ENCODE data around the gene UBE2S. TPM values are rescaled to one million over a fixed set of nuclear protein-coding genes. Genes with fewer than 3 reads are reported as not detected.

UBE2S gene
- total RNA-seq, 2 donors from 2014 or later = 16.3 to 17.9 TPM

DNA sequence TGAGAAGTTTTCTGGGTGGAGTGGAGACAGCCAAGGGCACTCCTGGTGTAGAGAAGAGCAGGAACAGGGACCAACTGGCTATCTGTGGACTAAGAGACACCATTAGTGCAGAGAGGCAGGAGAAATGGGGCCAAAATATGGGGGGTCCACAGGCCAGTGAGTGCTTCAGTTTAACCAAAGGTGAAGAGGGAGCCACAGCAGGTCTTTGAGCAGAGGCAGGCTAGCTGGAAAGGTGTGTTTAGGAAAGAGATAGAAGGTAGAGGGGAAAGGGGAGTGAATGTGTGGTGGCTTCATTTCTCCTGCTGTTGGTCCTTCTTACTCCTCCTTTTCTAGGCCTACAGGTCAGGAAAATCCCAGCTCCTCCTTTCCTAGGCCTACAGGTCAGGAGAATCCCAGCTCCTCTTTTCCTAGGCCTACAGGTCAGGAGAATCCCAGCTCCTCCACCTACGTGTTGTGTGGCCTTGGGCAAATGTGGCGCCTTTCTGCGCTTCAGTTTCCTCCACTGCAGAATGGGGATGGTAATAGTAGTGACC, 25.0 kb downstream of the UBE2S start:
- H3K4me1 ChIP-seq (ENCODE audit: control insufficient read depth in 1 of 2, low read depth in 2 of 2) = peaks cover 24 to 29% of the 10 kb centered on the region in 2 donors
- ATAC-seq (ENCODE audit: insufficient number of reproducible peaks, low FRiP score, low read depth) = no peak
- TF ChIP-seq, protein P1, sequence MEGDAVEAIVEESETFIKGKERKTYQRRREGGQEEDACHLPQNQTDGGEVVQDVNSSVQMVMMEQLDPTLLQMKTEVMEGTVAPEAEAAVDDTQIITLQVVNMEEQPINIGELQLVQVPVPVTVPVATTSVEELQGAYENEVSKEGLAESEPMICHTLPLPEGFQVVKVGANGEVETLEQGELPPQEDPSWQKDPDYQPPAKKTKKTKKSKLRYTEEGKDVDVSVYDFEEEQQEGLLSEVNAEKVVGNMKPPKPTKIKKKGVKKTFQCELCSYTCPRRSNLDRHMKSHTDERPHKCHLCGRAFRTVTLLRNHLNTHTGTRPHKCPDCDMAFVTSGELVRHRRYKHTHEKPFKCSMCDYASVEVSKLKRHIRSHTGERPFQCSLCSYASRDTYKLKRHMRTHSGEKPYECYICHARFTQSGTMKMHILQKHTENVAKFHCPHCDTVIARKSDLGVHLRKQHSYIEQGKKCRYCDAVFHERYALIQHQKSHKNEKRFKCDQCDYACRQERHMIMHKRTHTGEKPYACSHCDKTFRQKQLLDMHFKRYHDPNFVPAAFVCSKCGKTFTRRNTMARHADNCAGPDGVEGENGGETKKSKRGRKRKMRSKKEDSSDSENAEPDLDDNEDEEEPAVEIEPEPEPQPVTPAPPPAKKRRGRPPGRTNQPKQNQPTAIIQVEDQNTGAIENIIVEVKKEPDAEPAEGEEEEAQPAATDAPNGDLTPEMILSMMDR (IDR thresholded peaks at IDR 0.05) = no peak
- H3K27me3 ChIP-seq (replicated peaks; ENCODE audit: insufficient read depth) = no peaks in the 10 kb centered on the region
- no peak overlapping the region for H3K4me3 ChIP-seq
- no peak overlapping the region for H3K27ac ChIP-seq
- no peaks in the 10 kb centered on the region for H3K9me3 ChIP-seq
- H3K36me3 ChIP-seq = peaks cover 2% of the 10 kb centered on the region
- DNase-seq (ENCODE audit: low spot score) = no peak

- TF ChIP-seq, protein P1 (IDR thresholded peaks at IDR 0.05) = no peak
- Histone ChIP-seq H3K4me3 (no peak overlapping the region), H3K4me1 (ENCODE audit: control insufficient read depth in 1 of 2, low read depth in 2 of 2) (peaks cover 18 to 24% of the 10 kb centered on the region in 2 donors), H3K27me3 (replicated peaks; ENCODE audit: insufficient read depth) (no peaks in the 10 kb centered on the region), H3K9me3 (no peaks in the 10 kb centered on the region), H3K27ac (no peak overlapping the region), H3K36me3 (no peaks in the 10 kb centered on the region)
- ATAC-seq (ENCODE audit: insufficient number of reproducible peaks, low FRiP score, low read depth) (no peak), DNase-seq (ENCODE audit: low spot score) (no peak)
Measured at GRCh38 chr19:55382013-55382412, 25.6 kb downstream of the UBE2S start.

DNA sequence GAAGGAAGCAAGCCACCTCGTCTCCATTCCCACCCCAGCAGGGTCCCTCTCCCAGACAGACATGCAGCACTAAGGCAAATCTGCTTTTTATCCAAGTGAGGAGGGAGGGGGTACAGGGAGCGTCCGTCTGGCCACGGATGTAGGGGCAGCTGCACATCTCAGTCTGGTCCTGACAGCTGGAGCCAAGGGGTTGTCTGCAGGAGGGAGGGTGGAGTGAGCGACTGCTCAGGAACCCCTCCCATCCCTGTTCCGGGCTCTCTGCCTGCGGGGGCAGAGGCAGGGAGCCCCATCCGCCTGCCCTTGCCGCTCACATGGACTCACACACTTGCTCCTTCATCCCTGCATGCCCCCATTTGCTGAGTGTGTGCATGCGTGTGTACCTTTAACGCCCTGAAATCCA, 28.4 kb downstream of the UBE2S start:
- Histone ChIP-seq H3K27me3 (replicated peaks; ENCODE audit: insufficient read depth) (peaks cover 8% of the 10 kb centered on the region), H3K27ac (no peak overlapping the region), H3K4me3 (no peak overlapping the region), H3K4me1 (ENCODE audit: control insufficient read depth in 1 of 2, low read depth in 2 of 2) (peaks cover 4 to 5% of the 10 kb centered on the region in 2 donors), H3K36me3 (no peaks in the 10 kb centered on the region), H3K9me3 (no peaks in the 10 kb centered on the region)
- ATAC-seq (ENCODE audit: insufficient number of reproducible peaks, low FRiP score, low read depth) = no peak
- no peak for DNase-seq (ENCODE audit: low spot score)
- TF ChIP-seq, protein P1 (IDR thresholded peaks at IDR 0.05) = no peak

- H3K9me3 ChIP-seq = no peaks in the 10 kb centered on the region
- TF ChIP-seq, protein P1 (IDR thresholded peaks at IDR 0.05) = no peak
- no peak overlapping the region for H3K4me3 ChIP-seq
- H3K36me3 ChIP-seq = no peaks in the 10 kb centered on the region
- H3K27me3 ChIP-seq (replicated peaks; ENCODE audit: insufficient read depth) = peaks cover 8% of the 10 kb centered on the region
- H3K4me1 ChIP-seq (ENCODE audit: control insufficient read depth in 1 of 2, low read depth in 2 of 2) = no peaks in the 10 kb centered on the region
- H3K27ac ChIP-seq = no peak overlapping the region
- ATAC-seq (ENCODE audit: insufficient number of reproducible peaks, low FRiP score, low read depth) = no peak
- no peak for DNase-seq (ENCODE audit: low spot score)
Measured at GRCh38 chr19:55377356-55378131, 30.0 kb downstream of the UBE2S start.

DNA sequence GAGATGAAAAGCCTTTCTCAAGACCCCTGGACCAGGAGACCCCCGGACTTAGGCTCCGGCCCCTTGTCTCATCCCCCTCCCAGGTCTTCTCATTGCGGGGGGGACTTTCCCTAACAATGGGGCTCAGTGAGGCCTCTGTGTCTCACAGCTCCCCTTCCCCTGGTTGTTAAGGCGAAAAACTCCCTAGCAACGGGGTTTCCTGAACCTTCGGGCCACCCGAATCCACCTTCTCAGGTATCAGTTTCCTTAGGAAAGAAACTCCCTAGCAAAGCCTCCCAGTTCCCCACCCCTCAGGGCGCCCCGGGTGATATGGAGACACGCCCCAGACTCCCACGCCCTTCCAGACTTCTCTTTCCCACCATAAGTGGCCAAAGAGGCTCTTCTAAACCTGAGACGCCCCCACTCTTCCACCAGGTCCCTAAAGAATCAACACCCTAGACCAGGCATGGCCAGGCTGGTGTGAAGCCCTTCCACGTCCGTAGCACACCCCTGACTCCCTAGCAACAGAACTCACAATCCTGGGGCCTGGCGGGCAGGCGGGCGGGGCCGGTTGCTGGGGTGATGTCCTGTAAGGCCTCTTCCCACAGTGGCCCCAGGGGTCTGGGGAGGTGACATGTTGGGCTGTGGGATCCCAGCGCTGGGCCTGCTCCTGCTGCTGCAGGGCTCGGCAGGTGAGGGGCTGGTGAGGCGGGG, 31.2 kb downstream of the UBE2S start, which contains the start of gene TMEM190:
Gene TMEM190 (plus strand): TSS at position 586 of the 693 bp plus-strand sequence. CDS start 28 bp downstream, at position 614.
- TF ChIP-seq, protein P1 (IDR thresholded peaks at IDR 0.05) = no peak
- no peak for ATAC-seq (ENCODE audit: insufficient number of reproducible peaks, low FRiP score, low read depth)

More for the DNA sequence above, 31.2 kb downstream of the UBE2S start, which contains the start of gene TMEM190:
- Histone ChIP-seq H3K4me3 (no peak within 1 kb of the TSS), H3K27ac (no peak within 1 kb of the TSS), H3K27me3 (replicated peaks; ENCODE audit: insufficient read depth) (peaks cover 8% of the 10 kb centered on the region), H3K9me3 (no peaks in the 10 kb centered on the region), H3K4me1 (ENCODE audit: control insufficient read depth in 1 of 2, low read depth in 2 of 2) (no peaks in the 10 kb centered on the region), H3K36me3 (no peaks in the 10 kb centered on the region)
- no peak for DNase-seq (ENCODE audit: low spot score)

Measured in thoracic aorta (tissue), 2 donors.